ENCODE measurements around the gene AHNAK.

Gene AHNAK

DNA sequence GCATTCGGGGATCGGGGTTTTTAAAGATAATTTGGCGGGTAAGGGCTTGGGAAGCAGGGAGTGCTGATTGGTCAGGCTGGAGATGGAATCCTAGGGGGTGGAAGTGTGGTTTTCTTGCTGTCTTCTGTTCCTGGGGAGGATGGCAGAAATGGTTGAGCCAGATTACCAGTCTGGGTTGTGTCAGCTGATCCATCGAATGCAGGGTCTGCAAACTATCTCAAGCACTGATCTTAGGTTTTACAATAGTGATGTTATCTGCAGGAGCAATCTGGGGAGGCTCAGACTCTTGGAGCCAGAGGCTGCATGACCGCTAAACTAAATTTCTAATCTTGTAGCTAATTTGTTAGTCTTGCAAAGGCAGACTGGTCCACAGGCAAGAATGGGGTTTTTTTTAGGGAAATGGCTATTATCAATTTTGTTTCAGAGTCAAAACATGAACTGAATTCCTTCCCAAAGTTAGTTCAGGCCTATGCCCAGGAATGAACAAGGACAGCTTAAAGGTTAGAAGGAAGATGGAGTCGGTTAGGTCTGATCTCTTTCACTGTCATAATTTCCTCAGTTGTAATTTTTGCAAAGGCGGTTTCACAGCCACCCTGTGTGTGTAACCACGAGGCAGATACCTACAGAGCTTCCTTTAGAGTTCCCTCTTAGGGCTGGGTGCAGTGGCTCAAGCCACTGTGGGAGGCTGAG is 117.6 kb downstream of the AHNAK start:
- no peak for DNase-seq

DNA sequence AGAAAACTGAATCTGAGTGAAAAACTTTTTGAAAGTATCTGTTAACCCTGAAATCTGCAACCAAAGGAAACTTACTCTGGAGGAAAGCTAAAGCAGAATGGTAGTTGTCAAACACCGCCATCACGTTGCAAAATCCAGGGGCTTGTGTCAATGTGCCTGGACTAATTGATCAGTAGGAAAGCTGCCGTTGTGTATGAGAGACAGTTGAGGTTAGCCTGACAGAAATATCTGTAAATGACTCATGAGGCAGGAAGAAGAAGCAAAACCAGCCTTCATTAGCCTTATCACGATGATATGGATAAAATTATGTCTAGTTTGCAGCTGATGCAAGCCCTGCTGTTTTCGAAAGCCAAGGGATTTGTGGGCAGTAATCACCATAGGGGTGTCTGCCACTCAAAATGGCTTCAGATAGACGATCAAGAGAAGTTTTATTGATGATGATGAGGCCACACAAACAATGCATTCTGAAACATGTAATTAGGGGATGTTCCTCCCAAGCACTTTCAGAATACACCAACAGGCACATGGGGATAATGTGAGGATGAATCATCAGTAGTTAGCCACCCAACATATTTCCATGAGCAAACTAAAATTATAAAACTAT is 118.9 kb downstream of the AHNAK start:
- DNase-seq, result no peak

DNA sequence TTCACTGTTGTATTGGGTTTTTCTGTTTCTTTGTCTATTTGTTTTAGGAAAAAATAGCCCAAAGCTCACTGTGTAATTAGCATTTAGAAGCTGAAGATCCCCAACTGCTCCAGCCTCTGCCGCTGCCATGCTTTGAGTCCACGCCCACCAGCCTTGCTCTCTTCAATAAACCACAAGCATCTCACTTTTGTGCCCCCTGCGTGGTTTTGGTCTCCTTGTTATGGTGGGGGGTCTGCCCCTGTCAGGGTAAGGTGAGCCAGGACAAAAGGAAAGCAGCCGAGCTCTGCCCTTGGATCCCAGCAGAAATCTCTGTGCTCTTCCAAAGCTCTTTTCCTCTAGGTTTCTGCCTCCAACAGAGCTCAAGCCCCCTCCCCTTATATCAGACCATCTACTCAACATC is 123.6 kb downstream of the AHNAK start:
- no peak for DNase-seq

DNA sequence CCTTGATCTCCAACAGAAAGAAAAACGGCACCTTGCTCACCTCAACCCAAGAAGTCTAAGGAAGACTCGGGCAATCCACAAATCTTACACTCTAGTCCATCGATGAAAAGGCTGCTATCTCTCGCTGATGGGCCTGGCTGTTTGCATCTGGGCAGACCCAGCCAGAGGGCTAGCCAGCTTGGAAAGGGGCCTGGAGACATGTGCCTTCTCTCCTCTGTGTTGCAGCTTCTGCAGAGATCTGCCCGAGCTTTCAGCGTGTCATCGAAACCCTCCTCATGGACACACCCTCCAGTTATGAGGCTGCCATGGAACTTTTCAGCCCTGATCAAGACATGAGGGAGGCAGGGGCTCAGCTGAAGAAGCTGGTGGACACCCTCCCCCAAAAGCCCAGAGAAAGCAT is 124.6 kb downstream of the AHNAK start:
- DNase-seq, result no peak

DNA sequence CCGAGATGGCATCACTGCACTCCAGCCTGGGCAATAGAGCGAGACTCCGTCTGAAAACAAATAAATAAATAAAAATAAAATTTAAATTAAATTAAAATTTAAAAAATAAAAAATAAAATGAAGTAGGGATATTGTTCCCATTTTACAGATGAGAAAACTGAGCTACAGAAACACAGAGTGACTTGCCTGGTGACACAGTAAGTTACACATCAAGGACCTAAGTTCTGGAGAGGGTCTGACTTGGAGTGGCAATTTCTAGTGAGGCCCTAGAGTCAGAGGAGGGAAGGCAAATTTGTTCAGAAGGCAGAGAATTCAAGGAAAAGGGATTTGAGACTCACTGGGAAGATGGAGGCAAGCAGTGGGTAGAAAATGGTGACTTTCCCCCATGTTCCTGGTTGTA is 125.7 kb downstream of the AHNAK start:
- no peak for DNase-seq

DNA sequence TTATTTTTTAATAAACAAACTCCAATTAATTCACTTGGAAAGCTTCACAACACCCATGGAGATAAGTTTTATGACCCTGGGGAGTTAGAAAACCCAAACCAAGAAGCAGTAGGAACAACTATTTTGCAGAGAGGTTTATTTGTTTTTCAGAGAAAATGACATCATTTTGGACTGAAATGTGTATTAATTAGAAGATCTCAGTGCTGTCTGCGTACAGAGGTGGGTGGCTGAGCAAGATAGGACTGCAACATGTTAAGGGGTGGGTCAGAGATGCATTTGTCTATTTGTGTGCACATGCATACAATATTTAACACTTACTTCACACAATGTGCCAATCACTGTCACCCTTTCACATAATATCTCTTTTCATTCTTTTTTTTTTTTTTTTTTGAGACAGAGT is 126.7 kb downstream of the AHNAK start:
- no peak for DNase-seq

DNA sequence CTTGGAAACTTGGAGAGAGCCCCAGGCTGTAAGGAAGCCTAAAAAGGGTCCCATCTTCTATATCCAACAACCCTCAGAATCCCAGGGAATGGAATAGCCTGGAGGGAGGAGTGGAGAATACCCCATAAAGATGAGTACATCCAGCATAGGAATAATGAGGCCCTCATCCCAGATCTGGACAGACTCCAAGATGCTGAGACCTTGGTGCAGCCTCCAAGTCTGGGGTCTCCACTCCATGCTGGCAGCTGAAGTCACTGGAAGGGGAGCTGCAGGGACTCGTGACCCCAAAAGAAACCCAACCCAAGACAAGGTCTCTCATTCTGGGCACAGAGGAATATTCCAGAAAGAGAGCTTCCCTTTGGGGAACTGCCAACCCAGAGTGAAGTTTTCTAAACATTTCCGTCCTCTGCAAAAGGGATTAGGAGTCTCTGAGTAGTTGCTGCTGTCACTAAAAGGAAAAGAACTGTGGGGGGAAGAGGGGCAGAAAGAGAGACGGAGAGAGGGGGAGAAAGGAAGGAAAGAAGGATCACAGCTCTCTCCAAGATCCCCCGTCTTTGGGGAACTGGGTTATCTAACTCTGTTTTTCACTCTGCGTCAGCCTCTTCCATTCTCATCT is 127.2 kb downstream of the AHNAK start:
- DNase-seq, result no peak

DNA sequence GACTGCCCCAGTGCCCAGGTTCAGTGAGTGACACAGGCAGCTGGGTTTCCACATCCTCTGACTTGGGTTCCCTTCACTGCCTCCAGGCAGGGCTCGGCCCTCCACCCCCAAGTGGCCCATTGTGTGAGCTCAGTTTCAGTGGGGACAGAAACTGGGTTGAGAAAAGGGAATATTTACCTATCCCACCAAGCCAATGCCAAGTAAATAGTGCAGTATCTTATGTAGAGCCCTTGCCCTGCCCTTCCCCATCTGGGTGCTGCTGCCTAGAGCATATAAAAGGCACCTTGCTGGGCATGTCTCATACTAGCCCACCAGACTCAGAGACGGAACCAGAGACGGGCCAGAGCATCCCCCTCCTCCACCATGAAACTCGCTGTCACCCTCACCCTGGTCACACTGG is 127.9 kb downstream of the AHNAK start, which contains the start of gene SCGB1A1:
SCGB1A1 (plus strand) TSS at position 301 of the 400 bp plus-strand sequence; CDS start at position 364, 63 bp downstream.
- no peak for DNase-seq

DNA sequence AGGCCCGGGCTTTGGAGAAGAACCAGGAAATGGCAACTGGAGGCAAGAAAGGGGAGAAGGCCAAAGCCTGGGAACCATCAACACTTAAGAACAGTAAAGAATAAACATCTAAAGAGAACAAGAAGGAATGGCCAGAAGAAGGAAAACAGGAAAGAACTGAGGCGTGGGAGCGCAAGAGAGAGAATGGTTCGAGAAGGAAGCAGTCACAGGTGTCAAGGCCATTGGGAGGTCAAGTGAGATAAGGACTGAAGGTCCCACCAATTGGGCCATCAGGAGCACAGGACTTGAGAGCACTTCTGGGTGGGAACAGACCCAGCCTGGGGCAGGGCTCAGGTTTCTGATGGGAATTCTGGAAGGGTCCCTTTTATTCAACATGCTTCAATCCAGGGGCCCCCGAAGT is 128.5 kb downstream of the AHNAK start:
- DNase-seq, result no peak

DNA sequence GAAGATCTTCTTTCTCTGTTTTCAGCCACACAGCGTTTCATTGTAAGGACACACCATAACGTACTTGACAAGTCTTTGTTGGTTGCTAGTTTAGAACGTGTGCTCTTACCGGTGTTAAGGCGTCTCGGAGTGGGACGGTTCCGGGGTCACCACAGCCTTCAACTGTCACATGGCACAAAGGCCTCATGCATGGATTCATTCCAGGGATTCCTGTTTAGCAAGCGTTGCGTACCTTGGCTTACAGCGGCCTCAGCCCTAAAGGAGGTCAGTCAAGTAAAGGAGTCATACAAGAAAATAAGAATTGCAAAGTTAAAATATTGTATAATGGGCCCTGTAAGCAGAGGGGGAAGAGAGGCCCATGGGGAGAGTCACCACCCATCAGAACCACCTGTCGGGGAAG is 130.0 kb downstream of the AHNAK start:
- no peak for DNase-seq

DNA sequence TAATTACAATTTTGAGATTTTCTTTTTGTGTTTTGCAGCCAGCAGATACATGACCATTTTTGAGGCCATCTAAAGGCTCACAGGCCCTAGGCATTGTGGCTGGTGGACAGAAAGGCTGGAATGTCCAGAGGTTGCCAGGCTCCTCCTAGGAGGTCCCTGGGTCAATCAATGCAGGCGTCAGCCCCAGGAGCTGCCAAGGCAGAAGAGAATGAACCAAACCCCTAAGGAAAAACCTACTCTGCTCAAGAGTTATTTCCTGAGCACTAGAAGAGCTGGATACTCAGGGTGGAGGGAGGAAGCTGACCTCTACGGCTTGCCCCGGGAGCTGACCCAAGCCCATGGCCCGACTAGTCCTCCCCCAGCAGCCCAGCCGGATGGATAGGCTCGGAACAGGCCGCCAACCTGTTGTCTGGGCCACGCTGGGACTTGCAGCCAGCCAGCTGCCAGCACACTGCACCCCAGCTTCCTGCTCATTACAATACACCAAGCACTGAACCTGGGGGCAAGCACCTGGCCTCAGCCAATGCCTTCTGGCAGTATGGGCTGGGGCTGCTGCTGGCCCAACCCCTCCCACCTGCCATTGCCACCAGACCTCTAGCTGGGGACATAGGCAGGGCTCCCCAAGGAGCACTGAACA is 133.4 kb downstream of the AHNAK start:
- DNase-seq, result no peak

DNA sequence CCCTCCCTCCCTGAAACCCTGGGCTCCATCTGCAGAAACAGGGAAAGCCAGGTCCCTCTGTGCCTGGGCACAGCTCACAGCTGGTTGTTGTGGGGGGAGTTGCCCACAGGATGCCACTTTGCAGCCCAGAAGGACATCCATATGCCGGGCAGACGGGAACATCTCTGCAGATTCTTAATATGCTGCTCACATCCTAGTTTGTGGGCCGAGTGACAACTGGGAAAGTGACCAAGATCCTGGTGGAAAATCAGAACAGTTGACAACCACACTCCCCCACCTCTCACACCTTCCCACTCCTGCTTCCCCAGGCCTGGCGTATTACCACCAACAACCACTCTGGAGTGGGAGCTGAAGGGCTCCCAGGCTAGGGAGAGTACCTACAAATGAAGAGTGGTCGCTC is 135.1 kb downstream of the AHNAK start:
- DNase-seq, result no peak

DNA sequence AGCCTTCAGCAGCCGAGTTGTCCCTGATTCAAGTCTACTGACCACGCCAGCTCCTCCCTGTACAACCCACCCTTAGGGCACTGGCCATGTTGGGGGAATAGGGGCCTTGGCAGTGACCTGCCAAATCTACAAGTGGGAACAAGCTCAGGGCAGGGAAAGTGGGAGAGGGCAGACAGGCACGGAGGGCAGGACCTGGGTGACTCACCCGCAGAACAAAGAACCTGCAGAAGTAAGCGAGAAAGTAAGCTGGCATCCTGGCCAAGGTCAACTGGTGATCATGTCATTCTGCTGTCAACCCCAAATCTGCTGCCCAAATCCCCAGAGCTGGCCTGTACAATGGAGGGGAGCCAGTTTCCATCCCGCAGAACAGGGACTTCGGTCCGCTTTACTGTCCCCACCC is 135.6 kb downstream of the AHNAK start:
- no peak for DNase-seq

DNA sequence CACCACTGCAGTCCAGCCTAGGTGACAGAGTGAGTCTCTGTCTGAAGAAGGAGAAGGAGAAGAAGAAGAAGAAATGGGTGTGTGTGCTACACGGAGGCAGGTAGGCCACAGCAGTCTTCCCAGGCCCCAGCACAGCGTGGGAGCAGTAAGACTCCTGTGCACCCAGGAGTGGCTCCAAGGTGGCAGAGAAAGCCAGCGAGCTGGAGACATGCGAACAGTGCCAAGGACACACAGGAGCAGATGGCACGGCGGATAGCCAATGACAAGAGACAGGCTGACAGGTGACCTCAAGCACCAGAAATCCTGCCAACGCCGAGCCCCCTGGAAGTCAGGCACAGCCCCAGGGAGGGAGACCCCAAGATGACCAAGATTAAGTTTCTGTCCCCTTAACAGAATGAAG is 136.8 kb downstream of the AHNAK start:
- no peak for DNase-seq

DNA sequence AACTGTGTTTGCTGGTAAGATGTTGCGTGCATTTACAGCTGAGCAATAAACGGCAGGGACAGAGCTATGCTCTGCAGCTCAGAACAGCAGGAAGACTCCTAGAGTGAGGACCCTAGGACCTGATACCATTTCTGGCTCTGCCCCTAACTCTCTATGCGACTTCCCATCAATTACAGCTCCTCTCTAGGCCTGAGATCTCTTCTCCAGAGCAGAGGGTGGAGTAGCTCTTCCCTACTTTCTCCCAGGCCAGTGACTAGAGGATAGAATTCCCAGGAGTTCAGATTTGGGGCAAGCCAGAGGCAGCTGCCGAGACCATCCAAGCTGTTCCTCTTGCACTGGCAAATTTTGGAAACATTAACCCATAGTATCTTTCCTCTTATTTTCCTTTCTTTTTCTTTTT is 140.6 kb downstream of the AHNAK start:
- DNase-seq, result no peak

DNA sequence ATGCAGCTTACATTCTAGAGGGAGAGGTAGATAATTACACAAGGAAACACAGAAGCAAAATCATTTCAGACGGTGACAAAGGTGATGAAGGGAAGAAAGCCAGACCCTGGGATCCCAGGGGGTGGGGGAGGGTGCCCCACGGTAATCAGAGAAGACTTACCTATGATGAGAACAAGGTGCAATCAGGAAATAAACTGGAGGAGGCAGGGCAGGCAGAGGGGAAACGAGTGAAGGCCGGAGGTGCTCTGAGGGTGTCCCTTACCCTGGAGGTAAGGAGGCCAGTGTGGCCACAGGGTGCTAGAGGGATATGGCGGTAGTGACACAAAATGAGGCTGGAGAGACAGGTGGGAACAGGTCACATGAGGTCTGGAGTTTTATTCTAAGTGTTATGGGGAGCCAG is 141.7 kb downstream of the AHNAK start:
- DNase-seq, result no peak

DNA sequence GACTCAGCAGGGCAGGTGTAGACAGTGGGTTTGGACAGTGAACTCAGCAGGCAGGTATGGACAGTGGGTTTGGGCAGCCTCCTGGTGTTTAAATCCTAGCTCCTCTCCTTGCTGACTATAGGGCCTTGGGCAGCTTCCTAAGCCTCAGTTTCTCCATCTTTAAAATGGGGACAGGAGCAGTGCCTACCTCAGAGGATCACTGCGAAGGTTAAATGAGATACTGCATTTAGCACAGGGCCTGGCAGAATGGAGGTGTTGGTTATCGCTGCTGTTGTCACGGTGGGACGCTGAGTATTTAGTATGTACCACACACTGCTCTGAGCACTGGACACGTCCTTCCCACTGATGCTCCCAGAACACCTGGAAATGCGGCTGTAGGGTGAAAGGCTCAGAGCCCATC is 142.2 kb downstream of the AHNAK start:
- DNase-seq, result no peak

DNA sequence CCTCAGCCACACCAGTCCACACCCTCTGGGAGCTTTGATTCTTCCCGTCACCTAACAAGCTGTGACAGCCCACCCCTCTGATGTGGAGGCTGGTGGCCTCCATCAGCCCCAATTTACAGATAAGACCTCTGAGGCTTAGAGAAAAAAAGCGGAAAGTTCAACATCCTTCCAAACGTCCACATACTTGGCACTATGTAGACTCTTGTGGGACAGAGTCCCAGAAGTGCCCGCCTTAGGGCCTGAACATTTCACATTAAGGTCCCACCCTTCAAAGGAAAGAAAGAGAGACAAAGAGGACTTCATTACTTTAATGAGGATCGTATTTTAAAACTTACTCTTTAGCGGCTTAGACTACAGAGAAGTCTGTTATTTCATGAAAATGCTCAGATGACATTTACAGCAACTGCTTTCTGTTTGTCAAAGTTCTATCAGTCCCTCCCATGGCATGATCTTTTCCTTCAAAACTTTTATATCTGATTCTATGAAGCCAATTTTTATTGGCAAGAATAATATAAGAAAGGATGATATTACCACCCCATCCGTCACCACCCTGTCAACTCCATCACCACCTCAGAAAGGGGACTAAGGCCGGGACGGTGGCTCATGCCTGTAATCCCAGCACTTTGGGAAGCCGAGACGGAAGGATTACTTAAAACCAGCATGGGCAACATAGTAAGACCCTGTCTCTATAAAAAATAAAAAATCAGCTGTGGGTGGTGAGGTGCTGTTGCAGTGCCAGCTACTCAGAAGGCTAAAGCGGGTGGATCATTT is 143.5 kb downstream of the AHNAK start:
- DNase-seq, result no peak

DNA sequence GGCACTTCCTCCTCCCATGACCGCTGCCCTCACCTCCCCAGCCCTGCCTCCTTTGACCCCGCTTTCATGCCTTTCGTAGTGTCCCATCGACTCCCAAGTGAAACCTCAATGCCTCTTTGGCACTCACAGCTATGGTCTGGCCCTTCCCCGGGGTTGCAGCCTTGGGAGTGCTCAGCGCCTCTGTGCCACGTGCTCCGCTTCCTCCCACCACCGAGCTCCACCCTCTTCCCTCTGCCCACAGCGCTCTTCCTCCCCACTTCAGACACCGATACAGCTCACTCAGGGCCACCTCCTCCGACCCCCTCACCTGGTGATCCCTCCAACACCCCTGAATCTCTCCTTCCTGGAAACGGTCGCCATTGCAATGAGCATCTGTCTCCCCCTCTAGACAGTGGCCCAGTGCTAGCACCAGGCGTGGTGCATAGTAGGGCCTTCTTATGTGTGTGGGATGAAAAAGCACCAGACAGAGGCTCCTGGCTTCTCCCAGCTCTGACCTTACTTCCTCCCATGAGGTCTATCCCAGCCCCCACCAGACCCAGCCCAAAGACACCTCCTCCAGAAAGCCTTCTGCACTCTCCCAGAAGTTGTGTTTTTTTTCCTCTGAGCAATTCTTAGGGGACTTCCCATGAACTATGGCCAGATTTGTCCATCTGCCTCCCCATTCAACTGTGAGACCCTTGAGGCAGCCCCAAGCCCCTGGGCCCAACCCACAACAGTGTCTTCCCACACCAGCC is 144.2 kb downstream of the AHNAK start:
- peak; percentile 65 for DNase-seq

DNA sequence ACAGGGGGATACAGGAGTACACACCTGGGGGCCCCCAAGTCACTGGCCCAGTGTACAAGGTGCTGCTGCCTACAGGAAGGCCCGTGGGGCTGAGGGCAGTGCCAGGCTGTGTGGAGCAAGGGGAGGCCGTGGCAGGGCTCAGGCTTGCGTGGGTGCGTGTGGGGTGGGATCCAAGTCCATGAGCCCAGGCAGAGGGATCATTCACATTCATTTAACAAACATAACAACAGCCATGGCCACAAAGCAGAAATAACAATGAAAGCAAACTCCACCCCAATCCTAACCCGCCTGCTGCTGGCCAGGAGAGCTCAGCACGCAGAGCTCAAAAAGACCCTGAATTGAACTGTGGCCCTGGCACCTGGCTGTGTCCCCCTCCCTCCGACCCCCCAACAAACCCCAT is 144.8 kb downstream of the AHNAK start:
- DNase-seq, result peak; percentile 25

DNA sequence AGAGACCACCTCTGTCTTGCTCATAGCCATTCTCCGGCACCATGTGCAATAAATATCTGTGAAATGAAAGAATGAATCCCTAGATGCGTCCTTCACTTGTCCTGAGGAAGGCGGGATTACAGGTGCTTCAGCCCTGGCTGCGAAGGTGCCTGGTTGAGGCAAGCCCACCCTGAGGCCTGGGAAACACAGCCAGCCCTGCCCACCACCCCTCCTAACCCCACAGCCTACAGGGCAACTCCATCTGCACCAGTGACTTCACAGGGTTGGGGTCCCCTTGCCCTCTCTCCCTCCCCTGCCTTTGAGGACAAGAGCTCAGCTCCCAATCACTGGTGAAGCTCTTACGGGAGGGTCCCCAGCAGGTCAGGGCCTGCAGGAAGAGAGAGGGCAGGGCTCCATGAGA is 145.2 kb downstream of the AHNAK start:
- no peak for DNase-seq

DNA sequence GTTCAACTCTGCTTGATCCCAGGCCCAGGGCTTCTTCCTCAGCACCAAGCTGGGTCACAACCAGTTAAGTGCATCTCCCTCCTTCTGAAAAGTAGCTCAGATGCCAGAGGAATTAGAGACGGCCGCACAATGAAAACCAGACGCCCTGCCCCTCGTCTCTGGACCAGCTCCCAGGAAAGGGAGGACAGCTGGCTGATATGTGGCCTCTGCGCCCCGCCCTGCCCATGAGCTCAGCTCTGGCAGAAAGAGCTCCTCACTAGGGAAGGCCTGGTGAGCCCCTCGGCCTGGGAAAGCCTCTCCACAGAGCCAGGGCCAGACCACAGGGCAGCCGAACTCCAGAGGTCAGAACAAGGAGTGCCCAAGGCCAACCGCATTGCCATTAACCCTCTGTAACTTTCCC is 145.8 kb downstream of the AHNAK start:
- DNase-seq, result no peak

DNA sequence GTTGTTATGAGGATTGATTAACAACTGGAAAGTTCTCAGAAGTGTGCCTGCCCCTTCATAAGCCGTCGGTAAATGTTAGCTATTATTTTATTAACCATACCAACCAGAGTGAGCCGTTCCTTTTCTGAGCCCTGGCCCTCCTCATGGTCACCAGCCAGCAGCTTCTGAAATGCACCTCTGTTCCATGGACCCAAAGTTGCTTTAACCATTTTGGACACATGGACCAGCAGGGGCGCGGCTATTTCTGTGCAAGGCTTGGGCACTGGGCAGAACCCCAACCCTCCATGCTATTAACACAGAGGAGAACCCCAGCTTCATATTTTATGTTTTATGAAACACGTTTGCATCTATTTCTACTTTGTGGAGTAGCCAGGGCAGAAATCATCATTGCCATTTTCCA is 146.3 kb downstream of the AHNAK start:
- no peak for DNase-seq

All from activated naive CD4-positive, alpha-beta T cell treated with anti-CD3 and anti-CD28 coated beads, Interleukin-2, amount 50 U/mL, for 16 hours (primary cell).